ENCODE measurements around the gene CFAP57. TPM values are rescaled to one million over a fixed set of nuclear protein-coding genes. Genes with fewer than 3 reads are reported as not detected.

CFAP57 gene
- total RNA-seq, 4 donors from 2014 or later = 0.19 to 0.38 (median 0.24) TPM

DNA sequence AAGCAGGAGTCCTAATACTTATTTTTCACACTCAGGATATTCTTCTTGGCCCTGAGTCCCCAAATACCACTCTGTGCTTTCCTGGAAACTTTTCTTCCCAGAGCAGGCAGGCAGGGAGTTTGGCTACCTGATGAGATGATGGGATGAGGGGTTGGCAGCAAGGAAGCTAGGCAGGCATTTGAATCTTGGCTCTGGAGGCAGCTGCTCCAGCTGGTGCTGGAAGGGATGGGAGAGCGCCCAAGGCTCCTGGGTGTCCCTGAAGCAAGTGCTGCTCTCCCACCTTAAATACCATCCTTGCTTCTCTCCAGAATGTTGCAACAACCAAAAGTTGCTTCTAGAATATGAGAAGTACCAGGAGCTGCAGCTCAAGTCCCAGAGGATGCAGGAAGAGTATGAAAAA is 49.7 kb downstream of the CFAP57 start:
- TF ChIP-seq, protein P1, sequence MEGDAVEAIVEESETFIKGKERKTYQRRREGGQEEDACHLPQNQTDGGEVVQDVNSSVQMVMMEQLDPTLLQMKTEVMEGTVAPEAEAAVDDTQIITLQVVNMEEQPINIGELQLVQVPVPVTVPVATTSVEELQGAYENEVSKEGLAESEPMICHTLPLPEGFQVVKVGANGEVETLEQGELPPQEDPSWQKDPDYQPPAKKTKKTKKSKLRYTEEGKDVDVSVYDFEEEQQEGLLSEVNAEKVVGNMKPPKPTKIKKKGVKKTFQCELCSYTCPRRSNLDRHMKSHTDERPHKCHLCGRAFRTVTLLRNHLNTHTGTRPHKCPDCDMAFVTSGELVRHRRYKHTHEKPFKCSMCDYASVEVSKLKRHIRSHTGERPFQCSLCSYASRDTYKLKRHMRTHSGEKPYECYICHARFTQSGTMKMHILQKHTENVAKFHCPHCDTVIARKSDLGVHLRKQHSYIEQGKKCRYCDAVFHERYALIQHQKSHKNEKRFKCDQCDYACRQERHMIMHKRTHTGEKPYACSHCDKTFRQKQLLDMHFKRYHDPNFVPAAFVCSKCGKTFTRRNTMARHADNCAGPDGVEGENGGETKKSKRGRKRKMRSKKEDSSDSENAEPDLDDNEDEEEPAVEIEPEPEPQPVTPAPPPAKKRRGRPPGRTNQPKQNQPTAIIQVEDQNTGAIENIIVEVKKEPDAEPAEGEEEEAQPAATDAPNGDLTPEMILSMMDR (IDR thresholded peaks at IDR 0.05) = no peak
- no peak for TF ChIP-seq POLR2A (IDR thresholded peaks at IDR 0.05)
- intact Hi-C loops (cut with DNase I; ENCODE audit: low total_unique reads) = no loop called here
- WGBS, 2 donors = 100% methylated on average over 1 of the region's 1 CpG
- DNase-seq (ENCODE audit: low spot score in 2 of 2) = peak in 1 of 2 donors; percentile 56
- no peak overlapping the region for H3K4me3 ChIP-seq (ENCODE audit: low read depth, poor library complexity, severe bottlenecking)

DNA sequence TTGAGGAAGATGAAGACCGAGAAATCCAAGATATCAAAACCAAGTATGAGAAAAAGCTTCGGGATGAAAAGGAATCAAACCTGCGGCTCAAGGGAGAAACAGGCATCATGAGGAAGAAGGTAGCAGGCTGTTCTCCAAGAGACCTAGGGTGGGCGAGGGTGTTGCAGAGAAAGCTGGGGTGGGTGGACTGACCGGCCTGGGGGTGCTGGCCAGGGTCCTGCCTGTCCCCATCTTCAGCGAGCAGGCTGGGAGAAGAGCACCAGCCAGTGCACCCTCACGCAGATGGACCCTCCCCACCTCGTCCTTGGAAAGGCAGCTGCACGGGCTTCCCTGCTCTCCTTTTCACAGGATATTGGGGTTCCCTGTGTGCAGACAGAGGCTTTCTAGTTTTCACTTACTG is 50.7 kb downstream of the CFAP57 start:
- intact Hi-C loops (cut with DNase I; ENCODE audit: low total_unique reads) = no loop called here
- no peak overlapping the region for H3K4me3 ChIP-seq (ENCODE audit: low read depth, poor library complexity, severe bottlenecking)
- WGBS, 2 donors = 80 to 82% methylated on average over 9 of the region's 9 CpGs

DNA sequence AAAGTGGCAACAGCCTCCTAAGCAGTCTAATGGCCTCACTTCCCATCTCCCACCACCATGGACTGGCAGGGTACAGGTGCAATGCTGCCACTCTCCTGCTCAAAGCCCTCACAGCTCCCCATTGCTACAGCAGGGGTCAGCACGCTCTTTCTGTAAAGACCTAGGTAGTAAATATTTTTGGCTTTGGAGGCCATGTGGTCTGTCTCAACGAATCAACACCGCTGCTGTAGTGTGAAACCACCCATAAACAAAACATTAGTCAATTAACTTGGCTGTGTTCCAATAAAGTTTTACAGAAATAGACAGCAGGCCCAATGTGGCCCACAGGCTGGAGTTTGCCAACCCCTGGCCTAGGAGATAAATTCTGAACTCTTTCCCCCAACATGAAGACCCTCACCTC is 53.0 kb downstream of the CFAP57 start:
- TF ChIP-seq POLR2A (IDR thresholded peaks at IDR 0.05) = no peak
- TF ChIP-seq, protein P1 (IDR thresholded peaks at IDR 0.05) = no peak
- intact Hi-C loops (cut with DNase I; ENCODE audit: low total_unique reads) = loop anchor here (5.0 kb wide), 1 partner anchor 192 kb away; no protein-coding TSS in a partner anchor
- 51 to 64% methylated on average over 3 of the region's 3 CpGs for WGBS, 2 donors
- DNase-seq (ENCODE audit: low spot score in 2 of 2) = no peak
- H3K4me3 ChIP-seq (ENCODE audit: low read depth, poor library complexity, severe bottlenecking) = no peak overlapping the region

More for the DNA sequence above, 50.7 kb downstream of the CFAP57 start:
- no peak for TF ChIP-seq POLR2A (IDR thresholded peaks at IDR 0.05)
- TF ChIP-seq, protein P1 (IDR thresholded peaks at IDR 0.05) = no peak
- no peak for DNase-seq (ENCODE audit: low spot score in 2 of 2)

DNA sequence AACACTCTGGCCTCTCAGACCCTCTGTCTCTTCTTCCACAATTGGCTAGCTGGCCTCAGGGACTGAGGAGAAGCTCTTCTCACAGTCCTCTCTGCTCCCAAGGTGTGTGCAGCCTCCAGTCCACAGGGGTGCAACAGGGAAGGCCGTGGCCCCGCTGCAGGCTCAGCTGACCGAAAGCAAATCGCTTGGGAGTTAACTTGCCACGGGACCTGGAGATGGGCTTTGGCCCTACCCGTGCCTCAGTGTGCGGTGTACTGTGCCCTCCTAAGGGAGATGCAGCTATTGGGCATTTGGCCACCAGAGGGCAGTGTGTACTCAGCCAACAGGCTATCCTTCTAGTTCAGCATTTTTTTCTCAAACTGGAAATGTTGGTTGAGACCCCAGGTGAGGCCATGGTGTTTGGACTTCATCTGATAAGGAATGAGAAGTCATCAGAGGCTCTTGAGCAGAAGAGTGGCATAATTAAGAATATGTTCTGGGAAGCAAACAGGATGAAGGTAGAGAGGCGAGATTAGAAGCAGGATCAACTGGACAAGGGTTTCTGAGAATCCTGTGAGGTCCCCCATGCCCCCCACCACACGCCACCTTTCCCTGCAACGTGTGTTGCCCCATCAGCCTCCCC is 55.1 kb downstream of the CFAP57 start:
- no peak overlapping the region for H3K4me3 ChIP-seq (ENCODE audit: low read depth, poor library complexity, severe bottlenecking)
- no peak for TF ChIP-seq POLR2A (IDR thresholded peaks at IDR 0.05)
- TF ChIP-seq, protein P1 (IDR thresholded peaks at IDR 0.05) = peak in 1 of 3 donors; percentile 79
- intact Hi-C loops (cut with DNase I; ENCODE audit: low total_unique reads) = loop anchor here (5.0 kb wide), 1 partner anchor 190 kb away; no protein-coding TSS in a partner anchor
- peak; percentile 77 to 97 for DNase-seq (ENCODE audit: low spot score in 2 of 2)
- WGBS, 2 donors = 15 to 16% methylated on average over 10 of the region's 10 CpGs

DNA sequence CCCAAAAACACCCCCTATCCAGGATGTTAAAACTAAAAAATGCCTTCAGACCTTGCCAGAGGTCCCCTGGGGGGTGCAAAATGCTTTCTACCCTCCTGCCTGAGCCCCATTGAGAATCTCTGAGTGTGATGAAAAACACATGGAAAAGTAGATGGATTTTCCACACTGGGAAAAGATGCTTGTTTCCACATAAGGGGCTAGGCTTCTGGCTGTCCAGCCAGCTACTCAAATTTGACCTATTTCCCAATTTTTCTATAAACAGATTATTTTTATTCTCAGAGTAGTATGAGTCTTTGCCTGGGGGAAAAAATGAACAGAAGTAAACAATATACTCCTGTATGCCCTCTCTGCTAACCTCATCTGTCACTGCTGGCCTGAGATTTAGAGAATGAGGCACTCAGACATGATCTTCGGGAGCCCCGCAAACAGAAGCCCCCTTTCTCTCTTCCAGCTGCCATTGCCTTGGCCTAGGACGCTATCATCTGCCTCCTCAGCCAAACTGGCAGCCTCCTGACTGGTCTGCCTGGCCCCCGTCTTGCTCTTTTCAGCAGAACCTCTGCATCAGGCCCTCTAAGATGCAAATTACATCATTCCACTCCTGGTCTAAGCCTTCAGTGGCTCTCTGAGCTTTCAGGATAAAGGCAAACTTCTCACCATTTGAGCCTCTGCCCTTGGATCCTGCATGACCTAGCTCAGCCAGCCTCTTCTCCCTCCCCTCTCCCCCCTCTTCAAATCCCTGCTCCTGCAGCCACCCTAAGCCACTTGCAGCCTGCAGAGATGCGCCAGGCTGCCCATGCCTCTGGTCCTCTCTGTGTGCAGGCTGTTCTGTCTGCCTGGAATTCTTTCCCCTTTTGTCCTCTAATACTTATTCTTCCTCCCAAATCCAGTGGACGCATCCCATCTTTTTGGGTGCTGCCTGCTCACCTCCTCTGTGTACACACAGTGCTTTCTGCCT is 58.0 kb downstream of the CFAP57 start:
- DNase-seq (ENCODE audit: low spot score in 2 of 2) = peak in 1 of 2 donors; percentile 76
- TF ChIP-seq, protein P1 (IDR thresholded peaks at IDR 0.05) = no peak
- TF ChIP-seq POLR2A (IDR thresholded peaks at IDR 0.05) = no peak
- intact Hi-C loops (cut with DNase I; ENCODE audit: low total_unique reads) = loop anchor here (5.0 kb wide), 1 partner anchor 187 kb away; no protein-coding TSS in a partner anchor
- 82 to 88% methylated on average over 6 of the region's 6 CpGs for WGBS, 2 donors
- no peak overlapping the region for H3K4me3 ChIP-seq (ENCODE audit: low read depth, poor library complexity, severe bottlenecking)
